Amniotic stem cell (primary cell): ENCODE data around the gene IWS1.
"Not testable (repeated sequence)": the region's sequence is repeated elsewhere in the genome, so short reads cannot be mapped to it uniquely, and the experiment has no call there.

ENCODE experiments used
- DNase-seq: peaks from one replicate; lab custom pipeline; 2025; lab: John Stamatoyannopoulos, UW

The IWS1 gene

DNA sequence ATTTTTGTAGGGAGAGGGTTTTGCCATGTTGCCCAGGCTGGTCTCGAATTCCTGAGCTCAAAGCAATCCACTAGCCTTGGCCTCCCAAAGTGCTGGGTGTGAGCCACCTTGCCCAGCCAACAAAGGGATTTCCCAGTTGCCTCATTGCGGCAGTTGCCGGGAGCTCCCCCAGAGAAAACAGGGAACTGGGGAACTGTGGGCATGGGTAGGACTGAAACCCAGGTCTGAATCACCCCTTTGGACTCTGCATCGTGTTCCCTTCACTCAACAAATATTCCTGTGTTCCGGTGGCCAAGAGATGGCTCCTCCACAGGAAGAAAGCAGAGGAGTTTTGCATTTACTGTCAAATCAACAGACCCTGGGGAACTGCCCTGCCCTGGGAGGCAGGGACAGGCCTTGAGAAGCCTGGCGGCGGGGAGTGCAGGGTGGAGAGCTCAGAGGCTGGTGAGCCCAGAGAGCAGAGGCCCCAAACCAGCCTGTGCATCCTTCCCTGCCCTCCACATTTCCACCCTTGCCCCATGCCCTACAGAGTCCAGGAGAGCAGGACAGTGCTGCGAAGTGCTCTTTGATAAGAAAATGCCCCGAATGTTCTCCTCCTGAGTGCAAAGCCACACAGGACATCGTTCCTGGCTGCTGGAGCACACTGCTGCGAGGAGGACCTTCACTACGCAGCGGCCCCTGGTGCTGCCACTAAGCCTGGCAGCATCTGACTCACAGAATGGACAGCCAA lies 34.1 kb upstream of the IWS1 start:
- no peak for DNase-seq

DNA sequence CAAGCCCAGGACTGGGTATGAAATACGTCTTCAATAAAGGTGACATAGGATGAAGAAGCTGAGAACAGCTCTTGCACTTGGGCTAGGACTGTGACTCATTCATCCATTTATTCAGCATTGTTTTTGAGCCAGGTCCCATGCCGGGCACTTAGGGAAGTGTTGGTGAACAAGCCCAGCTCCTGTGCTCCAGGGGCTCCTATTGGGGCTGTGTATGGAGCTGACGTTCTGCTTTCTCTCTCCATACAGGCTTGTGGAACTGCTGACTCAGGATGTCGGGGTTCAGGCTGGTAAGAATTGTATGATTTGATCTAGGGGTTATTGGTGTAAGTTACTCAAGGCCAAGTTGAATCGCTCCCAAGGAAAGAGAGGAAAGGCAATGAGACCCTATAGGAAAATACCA lies 33.2 kb upstream of the IWS1 start:
- no peak for DNase-seq

DNA sequence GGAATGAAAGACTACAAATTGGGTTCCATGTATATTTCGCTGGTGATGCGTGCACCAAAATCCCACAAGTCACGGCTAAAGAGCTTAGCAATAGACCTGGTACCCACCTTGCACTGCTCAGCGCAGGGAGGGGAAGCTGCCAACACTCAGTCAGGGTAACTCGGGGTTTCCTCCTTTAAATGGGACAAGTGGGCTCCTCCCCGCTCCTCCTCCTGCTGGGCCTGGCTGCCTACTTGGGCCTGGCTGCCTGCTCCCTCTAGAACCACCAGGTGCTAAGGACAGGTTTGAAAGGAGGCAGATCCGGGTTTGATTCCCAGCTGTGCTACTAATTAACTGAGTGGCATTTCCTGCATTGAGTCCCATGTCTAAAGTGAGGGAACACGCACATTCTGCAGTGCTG lies 32.6 kb upstream of the IWS1 start:
- DNase-seq = no peak

DNA sequence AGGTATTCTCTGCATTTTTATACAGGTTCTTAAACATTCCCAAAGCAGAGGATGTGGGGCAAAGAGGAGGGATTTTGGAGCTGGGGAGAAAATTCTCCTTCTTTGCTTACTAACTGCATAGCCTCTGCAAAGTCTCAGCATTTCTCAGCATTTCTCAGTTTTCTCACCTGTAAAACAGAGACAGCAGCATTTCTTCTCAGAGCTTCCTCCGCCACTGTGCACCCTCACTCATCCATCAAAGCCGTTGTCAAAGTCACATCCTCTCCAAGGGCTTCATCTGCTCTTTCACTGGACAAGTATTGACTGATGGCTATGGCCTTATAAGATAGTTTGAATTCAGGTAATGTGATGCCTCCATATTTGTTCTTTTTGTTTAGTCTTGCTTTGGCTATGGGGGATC lies 26.6 kb upstream of the IWS1 start:
- DNase-seq = no peak

DNA sequence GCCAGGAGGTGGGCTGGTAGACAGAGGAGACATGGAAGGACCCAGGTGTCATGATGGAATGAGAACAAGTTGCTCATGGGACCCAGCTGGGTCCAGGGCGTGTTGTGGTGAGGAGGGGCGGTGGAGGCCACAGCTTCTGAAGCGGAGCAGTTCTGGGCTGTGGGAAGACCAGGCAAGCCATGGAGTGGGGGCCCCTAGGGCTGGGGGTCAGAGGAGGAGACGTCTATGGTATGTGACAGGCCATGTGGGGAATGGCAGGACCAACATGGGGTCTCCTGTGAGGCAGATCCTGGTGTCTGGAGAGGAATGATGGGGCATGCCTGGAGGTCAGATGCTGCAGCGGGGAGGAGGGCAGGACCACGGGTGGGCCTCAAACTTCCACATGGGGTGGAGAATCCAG lies 26.0 kb upstream of the IWS1 start:
- DNase-seq = no peak

DNA sequence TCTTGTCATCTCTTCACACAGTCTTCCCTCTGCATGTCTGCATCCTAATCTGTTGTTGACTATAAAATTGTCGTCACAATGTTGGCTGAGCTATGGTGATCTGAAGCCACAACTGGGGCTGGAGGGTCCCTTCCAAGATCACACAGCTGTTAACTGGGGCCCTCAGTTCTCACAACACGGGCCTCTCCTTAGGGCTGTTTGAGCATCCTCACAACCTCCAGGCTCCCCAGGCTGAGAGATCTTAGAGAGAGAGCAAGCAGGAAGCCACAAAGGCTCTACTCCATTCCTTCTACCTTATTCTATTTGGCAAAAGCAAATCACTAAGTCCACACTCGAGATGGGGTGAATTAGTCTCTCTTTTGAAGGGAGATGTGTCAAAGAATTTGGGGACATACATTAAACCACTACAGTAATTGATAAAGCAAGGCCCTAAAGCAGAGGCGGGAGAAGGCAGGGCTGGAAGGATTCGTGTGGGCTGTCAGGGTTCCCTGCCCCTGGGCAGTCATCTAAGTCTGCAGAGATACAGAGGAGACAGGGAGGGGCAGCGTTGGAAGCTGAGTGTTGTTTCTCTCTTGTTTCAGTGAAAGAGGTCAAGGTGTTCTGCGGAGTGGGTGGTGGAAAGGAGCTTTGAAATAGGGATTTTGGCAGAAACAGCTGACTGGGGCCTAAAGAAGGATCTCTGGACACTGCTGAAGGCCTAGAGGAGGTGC lies 25.1 kb upstream of the IWS1 start:
- DNase-seq = no peak

DNA sequence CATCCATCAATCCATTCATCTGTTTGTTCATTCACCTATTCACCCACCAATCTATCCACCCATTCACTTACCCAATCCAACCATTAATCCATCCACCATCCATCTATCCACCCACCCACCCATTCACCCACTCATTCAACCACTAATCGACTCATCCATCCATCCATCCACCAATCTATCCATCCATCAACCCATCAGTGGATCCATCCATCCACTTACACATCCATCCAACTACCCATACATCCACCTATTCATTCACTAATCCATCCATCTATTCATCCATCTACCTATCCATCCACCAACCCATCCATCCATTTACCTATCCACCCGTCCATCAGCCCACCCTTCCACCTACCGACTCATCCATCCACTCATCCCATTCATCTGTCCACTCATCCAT lies 20.5 kb upstream of the IWS1 start:
- no peak for DNase-seq

DNA sequence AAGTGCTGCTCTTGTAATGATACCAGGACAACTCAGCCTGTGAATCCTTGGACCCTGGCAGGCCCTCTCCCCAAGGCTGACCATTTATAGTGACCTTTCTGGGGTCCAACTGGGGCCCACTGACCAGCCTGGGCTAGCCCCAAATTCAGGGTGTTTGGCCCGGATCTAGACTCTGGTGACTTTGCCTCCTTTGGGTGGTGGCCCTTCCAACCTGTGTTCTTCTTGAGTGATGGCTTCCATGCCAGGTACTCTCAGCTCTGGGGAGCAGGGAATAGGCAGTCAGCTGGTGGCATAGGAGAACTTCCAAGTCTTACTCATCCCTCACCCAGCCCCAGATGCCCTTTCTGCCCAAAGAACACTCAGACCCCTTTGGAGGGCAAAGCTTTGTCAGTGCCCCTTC lies 19.5 kb upstream of the IWS1 start:
- no peak for DNase-seq

DNA sequence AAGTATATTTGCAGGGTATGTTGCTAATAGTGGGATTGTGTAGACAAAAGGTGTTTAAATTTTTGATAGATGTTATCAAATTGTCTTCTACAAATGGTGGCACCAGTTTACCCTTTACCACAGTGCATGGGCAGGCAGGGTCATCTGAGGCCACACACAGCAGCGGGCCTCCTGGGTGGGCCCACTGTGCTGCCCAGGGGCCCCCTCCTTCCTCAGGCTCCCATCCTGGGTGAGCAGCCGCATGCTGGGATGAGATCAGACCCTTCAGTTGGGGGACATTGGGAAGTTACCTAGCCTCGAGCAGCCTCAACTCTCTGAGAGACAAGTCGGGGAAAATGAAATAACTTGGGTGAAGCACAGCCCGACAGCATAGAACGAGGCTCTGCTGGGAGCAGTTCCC lies 18.9 kb upstream of the IWS1 start:
- DNase-seq = no peak

DNA sequence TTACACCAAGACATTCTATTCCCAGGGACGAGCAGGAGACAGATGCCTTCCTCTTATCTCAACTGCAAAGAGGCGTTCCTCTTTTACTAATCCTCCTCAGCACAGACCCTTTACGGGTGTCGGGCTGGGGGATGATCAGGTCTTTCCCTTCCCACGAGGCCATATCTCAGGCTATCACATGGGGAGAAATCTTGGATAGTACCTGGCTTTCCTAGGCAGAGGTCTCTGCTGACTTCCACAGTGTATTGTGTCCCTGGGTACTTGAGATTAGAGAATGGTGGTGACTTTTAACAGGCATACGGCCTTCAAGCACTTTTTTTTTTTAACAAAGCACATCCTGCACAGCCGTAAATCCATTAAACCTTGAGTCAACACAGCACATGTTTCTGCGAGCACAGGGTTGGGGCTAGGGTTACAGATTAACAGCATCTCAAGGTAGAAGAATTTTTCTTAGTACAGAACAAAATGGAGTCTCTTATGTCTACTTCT lies 16.8 kb upstream of the IWS1 start:
- not testable (repeated sequence) for DNase-seq

DNA sequence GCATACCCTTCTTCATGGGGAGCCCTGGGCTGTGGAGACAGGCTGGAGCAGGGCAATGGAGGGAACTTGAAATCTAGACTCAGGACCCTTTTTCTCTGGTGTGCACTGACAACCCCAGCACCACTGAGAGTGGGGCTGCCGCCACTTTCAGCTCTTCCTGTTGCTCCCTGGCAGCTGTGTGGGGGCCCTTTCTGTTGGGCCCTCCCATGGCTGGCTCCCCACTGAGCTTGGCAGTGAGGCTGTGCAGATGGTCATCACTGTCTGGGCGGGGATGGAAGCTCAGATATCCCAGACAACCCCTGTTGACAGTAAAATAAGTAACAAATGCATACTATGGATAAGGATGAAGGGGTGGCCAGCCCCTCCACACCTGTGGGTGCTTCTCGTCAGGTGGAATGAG lies 15.9 kb upstream of the IWS1 start:
- DNase-seq = no peak

DNA sequence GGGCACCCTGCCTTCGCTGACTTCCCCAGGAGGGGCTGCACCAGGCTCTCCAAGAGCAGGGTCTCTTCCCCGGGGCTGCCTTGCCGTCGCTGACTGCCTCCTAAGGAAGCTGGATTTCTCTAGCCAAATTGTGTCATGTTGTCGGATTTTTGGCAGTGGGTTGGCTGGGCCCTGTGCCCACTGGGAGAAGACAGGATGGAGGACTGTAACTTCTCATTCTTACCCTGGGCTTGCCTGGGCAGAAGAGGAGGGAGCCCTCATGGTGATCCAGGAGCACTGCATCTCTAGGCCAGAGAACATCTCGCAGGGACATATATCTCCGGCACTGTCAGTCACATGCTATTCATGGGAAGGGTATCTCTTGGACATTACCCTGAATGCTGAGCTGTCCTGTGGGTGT lies 15.5 kb upstream of the IWS1 start:
- DNase-seq = no peak

DNA sequence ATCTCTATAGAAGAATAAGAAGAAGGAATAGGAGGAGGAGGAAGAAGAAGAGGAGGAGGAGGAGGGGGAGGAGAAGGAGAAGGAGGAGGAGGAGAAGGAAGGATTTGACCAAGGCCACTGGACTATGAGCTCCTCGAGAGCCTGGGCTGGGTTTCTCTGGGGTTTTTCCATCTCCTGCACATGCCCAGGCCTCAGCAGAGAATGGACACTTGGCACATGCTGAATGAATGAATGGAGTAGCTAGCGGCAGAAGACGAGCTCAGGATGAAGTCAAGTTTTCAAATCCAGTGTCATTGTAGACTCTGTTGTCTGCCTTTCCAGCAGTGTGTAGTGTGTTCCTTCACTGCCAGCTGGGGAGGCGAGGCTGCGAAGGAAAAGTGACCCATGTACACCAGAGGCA lies 11.4 kb upstream of the IWS1 start:
- DNase-seq = no peak

DNA sequence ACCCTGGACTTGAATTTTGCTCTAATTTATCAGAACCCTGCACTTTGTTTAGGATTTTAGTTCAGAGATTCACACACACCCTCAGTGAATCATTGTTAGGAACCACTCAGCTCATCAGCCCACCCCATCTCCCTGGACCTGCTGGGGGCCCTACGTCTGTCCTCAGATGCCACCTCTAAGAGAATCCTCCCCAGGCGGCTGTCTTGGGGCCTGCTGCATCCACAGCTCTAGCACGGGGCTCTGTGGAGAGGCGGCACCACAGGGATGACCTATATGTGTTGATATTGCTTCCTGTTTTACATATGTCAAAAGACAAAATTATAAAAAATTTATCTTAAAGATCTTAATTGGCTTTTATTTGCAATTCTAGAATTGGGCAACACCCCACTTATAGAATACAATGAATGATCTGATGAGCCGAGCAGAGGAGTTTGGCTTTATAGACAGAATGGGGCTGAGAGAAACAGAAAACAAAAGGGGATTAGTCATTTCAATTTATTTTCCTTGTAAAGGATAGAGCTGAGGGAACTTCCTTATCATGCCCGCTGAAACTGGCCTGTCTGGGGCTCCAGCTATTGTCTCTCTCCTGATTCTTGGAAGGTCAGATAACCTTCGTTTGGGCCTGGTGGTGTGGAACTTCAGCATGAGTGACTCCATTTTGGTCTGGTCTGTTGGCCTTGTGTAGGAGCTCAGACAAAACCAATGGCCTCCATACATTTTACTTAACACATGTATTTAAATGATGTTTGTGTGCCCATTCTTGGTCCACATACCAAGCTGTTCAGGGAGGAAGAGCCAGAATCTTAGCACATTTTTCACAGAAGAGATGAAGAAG lies 10.6 kb upstream of the IWS1 start:
- DNase-seq = no peak

DNA sequence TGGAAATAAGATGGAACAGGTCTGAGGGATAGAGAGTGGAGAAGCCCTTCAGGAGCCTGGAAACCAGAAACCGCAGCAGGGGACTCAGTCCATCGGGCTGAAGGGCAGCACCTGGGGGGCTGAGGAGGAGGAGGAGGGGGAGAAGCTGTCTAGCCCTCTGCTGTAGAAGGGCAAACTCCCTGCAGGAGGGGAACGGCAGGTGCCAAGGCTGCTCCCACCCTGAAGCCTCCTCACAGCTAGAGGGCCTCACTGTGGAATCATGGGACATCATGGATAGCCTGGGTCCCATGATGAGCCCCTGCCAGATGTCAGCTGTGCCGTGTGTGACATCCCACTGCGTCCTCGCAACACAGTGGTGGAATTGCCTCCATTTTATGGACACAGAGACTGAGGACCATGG lies 9.6 kb upstream of the IWS1 start:
- DNase-seq = no peak

DNA sequence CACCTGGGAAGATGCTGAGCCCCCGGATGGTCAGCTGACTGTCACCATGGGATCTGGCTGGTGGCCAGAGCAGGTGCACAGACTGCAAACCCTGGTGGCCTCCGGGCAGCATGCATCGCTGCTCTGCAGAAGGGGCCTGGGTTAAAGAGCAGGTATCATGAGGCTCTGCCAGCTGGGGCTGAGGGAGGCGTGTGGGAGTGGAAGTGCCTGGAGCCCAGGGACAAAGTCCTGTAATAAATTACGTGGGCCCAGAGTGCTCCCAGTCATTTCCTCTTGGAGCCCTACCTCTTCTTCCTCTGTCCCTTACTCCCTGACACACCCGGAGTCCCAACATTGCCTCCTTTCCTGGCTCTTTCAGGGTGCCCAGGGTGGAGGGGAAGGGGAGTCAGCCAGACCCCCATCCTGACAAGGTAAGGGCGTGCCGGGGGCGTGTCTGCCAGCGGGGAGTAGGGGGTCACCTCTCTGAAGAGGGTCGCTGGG lies 9.2 kb upstream of the IWS1 start, which contains the start of gene MYO7B:
Gene MYO7B (plus strand): TSS at position 262 of the 480 bp plus-strand sequence. CDS start 24,040 bp downstream, outside the sequence.
- no peak for DNase-seq

DNA sequence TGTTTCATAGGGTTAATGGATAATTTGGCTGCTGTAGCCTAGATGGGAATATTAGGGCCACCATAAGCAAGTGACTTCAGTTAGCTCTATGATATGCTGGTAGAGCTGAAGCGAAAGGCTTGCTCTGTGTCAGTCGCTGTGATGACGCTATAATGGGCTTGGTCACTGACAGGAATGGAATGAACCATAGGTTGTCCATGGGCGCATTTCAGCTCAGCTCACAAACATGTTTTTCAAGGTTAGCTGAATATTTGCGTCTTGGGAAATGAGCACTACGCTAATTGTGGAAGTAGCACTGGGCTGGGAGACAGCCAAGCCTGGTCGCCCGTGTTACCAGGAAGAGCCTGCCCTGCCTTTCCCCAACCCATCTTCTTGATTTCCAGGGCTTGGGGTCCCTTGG lies 6.0 kb upstream of the IWS1 start:
- no peak for DNase-seq

DNA sequence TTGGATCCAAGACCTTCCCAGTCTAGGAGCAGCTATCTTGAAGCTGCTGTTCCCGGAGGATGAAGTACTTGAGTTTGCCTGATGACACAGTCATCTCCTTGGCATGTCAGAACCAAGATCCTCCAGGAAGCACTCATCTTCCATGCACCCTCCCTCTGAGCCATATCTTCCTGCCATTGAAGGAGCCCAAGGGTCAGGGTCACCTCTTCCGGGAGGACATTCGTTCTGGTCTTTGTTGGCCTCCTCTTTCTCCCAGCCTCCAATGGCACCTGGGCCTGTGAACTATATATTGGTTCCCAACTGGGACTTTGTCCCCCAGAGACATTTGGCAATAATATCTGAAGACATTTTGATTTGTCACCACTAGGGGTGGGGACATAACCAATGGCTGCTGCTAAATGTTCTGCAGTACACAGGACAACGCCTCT lies 4.9 kb upstream of the IWS1 start:
- no peak for DNase-seq

DNA sequence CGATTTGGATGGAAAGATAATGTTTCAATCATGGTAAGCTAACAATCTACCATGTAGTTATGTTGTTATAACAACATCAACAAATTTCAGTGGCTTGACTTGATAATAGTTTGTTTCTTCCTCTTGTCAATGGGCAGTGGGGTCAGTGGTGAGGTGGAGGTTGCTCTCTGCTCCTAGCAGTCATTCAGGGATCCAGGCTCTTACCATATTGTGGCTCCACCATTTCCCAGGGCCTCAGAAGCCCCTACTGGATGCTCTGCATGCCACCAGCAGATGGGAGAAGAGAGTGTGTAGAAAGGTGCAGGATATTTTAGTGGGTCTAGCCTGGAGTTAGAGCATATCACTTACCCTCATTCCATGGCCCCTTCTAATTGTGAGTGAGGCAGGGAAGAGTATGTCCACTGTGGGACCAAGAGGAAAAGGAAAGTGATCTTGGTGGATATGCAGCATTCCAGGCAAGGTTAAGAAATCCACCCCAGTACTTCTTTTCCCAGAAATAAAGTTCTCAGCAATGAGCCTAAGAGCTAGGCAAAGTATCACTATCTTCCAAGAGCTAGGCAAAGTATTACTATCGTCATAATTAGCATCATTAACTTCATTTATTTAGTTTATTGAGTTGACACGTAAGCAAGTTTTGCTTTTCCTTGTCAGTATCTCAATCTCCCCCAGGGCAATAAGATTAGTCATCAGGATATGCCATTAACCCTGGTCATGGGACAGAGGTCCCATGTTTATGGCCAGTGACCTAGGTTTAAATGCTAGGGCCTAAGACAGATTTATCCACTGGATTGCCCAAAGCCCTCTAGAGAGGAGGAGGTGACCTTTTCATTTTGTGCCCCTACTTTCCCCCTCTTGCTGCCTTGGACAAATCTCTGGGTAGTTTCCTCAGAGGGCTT lies 4.2 kb upstream of the IWS1 start:
- DNase-seq = no peak

DNA sequence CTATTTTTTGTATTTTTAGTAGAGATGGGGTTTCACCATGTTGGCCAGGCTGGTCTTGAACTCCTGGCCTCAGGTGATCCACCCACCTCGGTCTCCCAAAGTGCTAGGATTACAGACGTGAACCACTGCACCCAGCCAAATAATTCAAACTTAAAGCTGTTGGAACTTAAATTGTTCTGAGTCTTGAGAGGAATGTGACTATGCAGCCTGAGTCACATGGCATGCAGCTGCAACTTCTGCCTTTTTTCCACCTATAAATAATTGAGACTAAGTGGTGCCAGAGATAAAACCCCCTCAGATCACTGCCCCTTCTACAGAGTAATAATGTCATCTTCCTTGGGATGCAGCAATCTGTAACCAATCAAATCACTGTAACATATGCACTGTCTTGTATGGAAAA lies 3.1 kb upstream of the IWS1 start:
- not testable (repeated sequence) for DNase-seq

DNA sequence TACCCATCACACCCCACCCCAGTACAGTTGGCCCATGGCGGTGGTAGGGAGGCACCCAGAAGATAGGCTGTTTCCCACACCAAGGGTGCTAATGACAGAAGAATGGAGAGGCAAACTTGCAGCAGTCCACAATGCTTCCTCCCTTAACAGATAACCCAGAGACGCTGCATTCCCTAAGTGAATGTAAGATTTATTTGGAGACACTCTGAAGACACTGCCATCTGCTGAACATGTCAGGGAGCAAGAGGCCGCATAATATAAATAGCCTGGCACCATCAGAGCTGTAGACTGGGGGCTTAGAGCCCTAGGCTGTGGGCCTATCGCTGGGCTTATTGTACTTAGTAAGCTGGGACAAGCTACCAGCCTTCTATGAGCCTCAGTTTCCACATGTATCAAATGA lies 2.2 kb upstream of the IWS1 start:
- no peak for DNase-seq
